Fibroblast of villous mesenchyme (primary cell): ENCODE data around the gene UBE2S. TPM values are rescaled to one million over a fixed set of nuclear protein-coding genes. Genes with fewer than 3 reads are reported as not detected.
"Not testable (repeated sequence)": the region's sequence is repeated elsewhere in the genome, so short reads cannot be mapped to it uniquely, and the experiment has no call there.

Experiments used
- DNase-seq: peaks from one replicate; pipeline ENCODE4 v3.0.0-alpha.2; 2010; ENCODE audit warnings: low read depth
- H3K4me3 ChIP-seq: 2 replicates; pipeline ENCODE4 v1.5.1; 2011; ENCODE audit warnings: low read depth, mild to moderate bottlenecking, low read length
- CTCF ChIP-seq: IDR thresholded peaks from 2 replicates; pipeline ENCODE4 v1.5.1; 2012; ENCODE audit warnings: low read depth, mild to moderate bottlenecking, low read length; ENCODE audit not compliant: insufficient read depth
- total RNA-seq: library from RNA; depleted of rRNA; stranded (reverse); fragments of >200 nt; gene quantifications from 2 replicates; pipeline ENCODE4 v1.2.3, GENCODE V29; 2012

Gene UBE2S
- total RNA-seq, 1 donor, result 108 TPM

- no peak for DNase-seq
- no peak for TF ChIP-seq CTCF
- H3K4me3 ChIP-seq, result no peak overlapping the region
Observed at GRCh38 chr19:55451163-55451964, 43.8 kb upstream of the UBE2S start.

GRCh38 chr19:55449469-55449868 is 41.9 kb upstream of the UBE2S start:
- DNase-seq, result no peak
- H3K4me3 ChIP-seq, result no peak overlapping the region
- TF ChIP-seq CTCF, result no peak

- not testable (repeated sequence) for H3K4me3 ChIP-seq, DNase-seq
Observed at GRCh38 chr19:55448175-55448490, 40.5 kb upstream of the UBE2S start.

- DNase-seq, result no peak
- no peak overlapping the region for H3K4me3 ChIP-seq
- no peak for TF ChIP-seq CTCF
Observed at GRCh38 chr19:55447421-55448174, 40.0 kb upstream of the UBE2S start.

GRCh38 chr19:55446060-55446459 is 38.5 kb upstream of the UBE2S start:
- TF ChIP-seq CTCF, result no peak
- H3K4me3 ChIP-seq, result no peak overlapping the region
- no peak for DNase-seq

- TF ChIP-seq CTCF, result no peak
- no peak for DNase-seq
- H3K4me3 ChIP-seq, result no peak overlapping the region
Observed at GRCh38 chr19:55444646-55445045, 37.1 kb upstream of the UBE2S start.

GRCh38 chr19:55443824-55444480 is 36.4 kb upstream of the UBE2S start:
- DNase-seq, result no peak
- TF ChIP-seq CTCF, result no peak
- no peak overlapping the region for H3K4me3 ChIP-seq
